ENCODE measurements around the gene RFLNA. TPM values are rescaled to one million over a fixed set of nuclear protein-coding genes. Genes with fewer than 3 reads are reported as not detected.

Gene RFLNA
- total RNA-seq, 4 donors from 2014 or later = 0.34 to 0.49 TPM; not detected in 2

DNA sequence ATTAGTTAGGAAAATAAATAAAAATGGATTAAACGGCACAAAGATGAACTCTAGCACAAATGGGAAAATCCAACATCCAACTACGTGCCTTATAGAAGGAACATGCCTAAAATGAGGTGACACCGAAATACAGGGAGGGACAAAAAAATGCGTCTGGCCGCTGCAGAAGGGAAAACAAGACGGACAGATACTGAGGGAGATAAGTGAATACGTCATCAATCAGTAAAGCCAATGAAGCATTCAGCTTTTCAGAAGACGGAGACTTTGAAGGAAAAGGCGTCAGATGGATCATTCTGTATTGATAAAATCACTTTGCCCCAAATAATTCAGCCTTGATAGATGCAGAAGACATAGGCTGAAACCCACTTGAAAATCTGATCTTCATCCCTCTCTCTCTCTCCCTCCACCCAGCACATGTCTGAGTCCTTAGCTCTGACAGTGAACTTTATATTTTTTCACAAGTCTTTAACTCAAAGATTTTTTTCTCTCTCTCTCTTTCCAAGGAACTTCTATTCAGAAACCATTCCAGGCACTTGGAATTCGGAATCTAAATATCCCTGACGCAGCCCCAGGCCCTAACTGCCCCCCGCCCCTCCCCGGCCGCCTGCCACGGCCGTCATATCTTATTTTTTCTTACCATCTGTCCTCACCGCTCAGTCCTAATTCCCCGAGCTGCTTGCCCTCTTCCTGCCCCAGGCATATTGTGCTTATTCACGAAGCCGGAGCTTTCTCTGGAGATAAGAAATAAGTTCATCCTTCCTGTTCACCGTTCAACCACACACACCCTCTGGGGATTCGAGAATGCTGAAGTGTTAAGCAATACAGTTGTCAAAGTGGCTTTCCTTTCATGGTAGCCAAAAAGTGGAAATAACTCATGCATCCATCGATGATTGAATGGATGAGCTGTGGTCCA, 35.5 kb upstream of the RFLNA start:
- no peak for TF ChIP-seq CTCF (IDR thresholded peaks at IDR 0.05; ENCODE audit: low read depth)

- TF ChIP-seq CTCF (IDR thresholded peaks at IDR 0.05; ENCODE audit: low read depth) = no peak
Observed at GRCh38 chr12:124261885-124262284, 33.0 kb upstream of the RFLNA start.

GRCh38 chr12:124264089-124264795, 30.7 kb upstream of the RFLNA start:
- no peak for TF ChIP-seq CTCF (IDR thresholded peaks at IDR 0.05; ENCODE audit: low read depth)

DNA sequence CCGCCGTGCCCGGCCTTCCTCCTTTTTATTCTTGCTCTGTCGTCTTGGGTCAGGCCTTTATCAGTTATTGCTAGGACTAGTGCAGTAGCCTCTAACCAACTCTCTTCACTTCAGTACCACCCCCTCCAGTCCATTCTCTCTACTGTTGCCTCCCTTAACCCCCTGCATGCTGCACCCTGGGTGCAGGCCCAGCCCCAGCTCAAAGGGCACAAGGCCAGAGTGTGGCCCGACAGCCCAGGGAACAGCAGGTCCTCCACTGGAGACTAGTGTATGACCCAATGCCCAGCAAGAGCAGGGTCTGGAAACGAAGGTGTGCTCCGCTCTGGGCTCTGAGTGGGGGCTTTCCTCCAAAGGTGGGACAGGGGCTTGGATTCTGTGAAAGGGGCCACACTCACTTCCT, 30.0 kb upstream of the RFLNA start:
- TF ChIP-seq CTCF (IDR thresholded peaks at IDR 0.05; ENCODE audit: low read depth) = no peak

DNA sequence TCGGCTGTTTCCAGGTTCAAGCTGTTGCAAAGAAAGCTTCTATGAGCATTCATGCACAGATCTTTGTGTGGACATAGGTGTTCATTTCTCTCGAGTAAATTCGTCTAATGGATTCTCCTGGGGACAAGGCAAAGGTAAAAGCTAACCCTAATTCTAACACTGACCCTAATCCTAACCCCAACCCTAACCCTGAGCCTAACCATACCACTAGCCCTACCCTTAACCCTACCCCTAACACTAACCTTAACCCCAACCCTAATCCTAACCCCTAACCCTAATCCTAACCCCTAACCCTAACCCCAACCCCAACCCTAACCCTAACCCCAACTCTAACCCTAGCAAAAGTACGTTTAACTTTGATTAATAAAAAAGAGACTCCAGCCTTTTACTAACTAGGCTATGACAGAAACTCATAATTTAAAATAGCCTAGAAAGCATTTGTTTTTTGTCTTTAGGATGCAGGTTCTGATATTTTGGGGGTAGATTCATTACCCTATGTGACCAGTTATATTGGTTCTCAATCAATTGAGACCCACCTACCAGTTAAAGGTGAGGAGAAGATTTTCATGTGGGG, 27.6 kb upstream of the RFLNA start:
- TF ChIP-seq CTCF (IDR thresholded peaks at IDR 0.05; ENCODE audit: low read depth) = no peak

- no peak for TF ChIP-seq CTCF (IDR thresholded peaks at IDR 0.05; ENCODE audit: low read depth)
Observed at GRCh38 chr12:124270671-124271070, 24.2 kb upstream of the RFLNA start.

DNA sequence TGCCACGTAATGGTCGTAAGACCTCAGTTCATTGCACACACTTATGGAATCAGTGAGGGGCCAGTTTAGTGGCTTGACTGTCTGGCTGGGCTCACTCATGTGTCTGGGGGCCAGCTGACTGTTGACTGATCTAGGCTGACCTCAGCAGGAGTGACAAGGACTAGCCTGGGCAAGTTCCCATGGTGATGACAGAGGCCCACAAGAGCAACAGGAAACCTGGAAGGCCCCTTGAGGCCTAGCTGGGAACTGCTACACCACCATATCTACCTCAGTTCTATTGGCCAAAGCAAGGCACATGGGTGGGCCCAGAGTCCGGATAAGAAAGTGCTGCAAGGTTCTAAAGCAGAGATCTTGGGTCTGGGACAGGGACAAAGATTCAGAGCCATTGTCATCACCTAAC, 21.3 kb upstream of the RFLNA start:
- TF ChIP-seq CTCF (IDR thresholded peaks at IDR 0.05; ENCODE audit: low read depth) = no peak

All from subcutaneous adipose tissue (tissue), 4 donors.